B cell (primary cell): Measurements from ENCODE around the gene RCAN3. TPM values are rescaled to one million over a fixed set of nuclear protein-coding genes. Genes with fewer than 3 reads are reported as not detected.

Experiments used
- ATAC-seq: fragments of 200-7000 bp; cut with Tn5 transposase; one replicate; pipeline ENCODE4 v1.10.0; 2021; ENCODE audit warnings: low read depth, mild to moderate bottlenecking, moderate number of reproducible peaks, moderate library complexity
- CTCF ChIA-PET: fragments of 350-600 bp; sonication (Branson Sonifier 250); formaldehyde crosslinking; loops from one replicate; lab custom pipeline; 2021; ENCODE audit warnings: antibody characterized with exemption, inconsistent platforms; lab: Charles Lee
- POLR2A ChIA-PET: fragments of 350-600 bp; sonication (Branson Sonifier 250); formaldehyde crosslinking; loops from one replicate; lab custom pipeline; 2021; ENCODE audit warnings: antibody characterized with exemption; lab: Charles Lee
- DNase-seq: peaks from one replicate; pipeline ENCODE4 v3.0.0; 2013
- H2AFZ ChIP-seq: 2 replicates; pipeline ENCODE4 v1.6.1; 2012; ENCODE audit warnings: mild to moderate bottlenecking, low read depth, low read length; ENCODE audit not compliant: insufficient read depth, poor library complexity, severe bottlenecking
- H3K27ac ChIP-seq, 2 donors: 1 replicate in 1 of 2; 2 replicates in 1 of 2; pipeline ENCODE4 v1.5.1; 2012 to 2013; ENCODE audit warnings: low read length in 2 of 2, mild to moderate bottlenecking in 2 of 2, moderate library complexity in 1 of 2
- H3K27me3 ChIP-seq, 4 experiments: fragments of 200-600 bp in 1 of 4; sonication (generic) in 1 of 4; replicated peaks in 1 of 4; 1 replicate in 2 of 4; 2 replicates in 2 of 4; pipeline versions ENCODE4 v1.6.1 to v1.7.0; 2013 to 2016; ENCODE audit warnings: low read length in 3 of 4, mild to moderate bottlenecking in 2 of 4, mixed read lengths in 1 of 4, moderate library complexity in 1 of 4; ENCODE audit not compliant: insufficient read depth in 4 of 4, control insufficient read depth in 3 of 4; ENCODE audit errors: control extremely low read depth in 1 of 4
- H3K36me3 ChIP-seq, 2 experiments: replicated peaks in 1 of 2; 1 replicate in 1 of 2; 2 replicates in 1 of 2; pipeline versions ENCODE4 v1.6.1 to v1.7.1; 2013; ENCODE audit warnings: low read length in 1 of 2; ENCODE audit not compliant: insufficient read depth in 2 of 2, control insufficient read depth in 1 of 2; ENCODE audit errors: control extremely low read depth in 1 of 2, extremely low read depth in 1 of 2
- H3K4me1 ChIP-seq, 2 donors: fragments of 200-600 bp in 1 of 2; sonication (generic) in 1 of 2; 1 replicate in 1 of 2; 2 replicates in 1 of 2; pipeline versions ENCODE4 v1.5.1 to v1.6.1; 2013 to 2017; ENCODE audit warnings: low read length in 2 of 2; ENCODE audit not compliant: control insufficient read depth in 2 of 2, insufficient read depth in 2 of 2
- H3K4me2 ChIP-seq: replicated peaks from 2 replicates; pipeline ENCODE3; 2012; ENCODE audit warnings: mild to moderate bottlenecking, low read depth, low read length; ENCODE audit not compliant: poor library complexity, severe bottlenecking
- H3K4me3 ChIP-seq, 5 experiments: fragments of 200-600 bp in 1 of 5; sonication (generic) in 1 of 5; 1 replicate in 3 of 5; 2 replicates in 2 of 5; pipeline versions ENCODE4 v1.5.1 to v1.7.0; 2011 to 2016; ENCODE audit warnings: low read length in 4 of 5, mild to moderate bottlenecking in 4 of 5, low read depth in 2 of 5, control low read depth in 1 of 5, moderate library complexity in 1 of 5; ENCODE audit not compliant: insufficient read depth in 1 of 5; ENCODE audit errors: control extremely low read depth in 1 of 5, extremely low read depth in 1 of 5
- H3K79me2 ChIP-seq: fragments of 200-600 bp; sonication (generic); one replicate; pipeline ENCODE4 v1.6.0; 2016; ENCODE audit warnings: low read length; ENCODE audit not compliant: control insufficient read depth, insufficient read depth
- H3K9ac ChIP-seq: fragments of 200-600 bp; sonication (generic); 2 replicates; pipeline ENCODE4 v1.6.1; 2017; ENCODE audit warnings: mild to moderate bottlenecking, low read length, moderate library complexity
- H3K9me3 ChIP-seq, 3 donors: one replicate each; pipeline versions ENCODE4 v1.6.1 to v1.7.1; 2013; ENCODE audit warnings: low read length in 2 of 3; ENCODE audit not compliant: control insufficient read depth in 2 of 3, insufficient read depth in 1 of 3; ENCODE audit errors: control extremely low read depth in 1 of 3
- H4K20me1 ChIP-seq: 2 replicates; pipeline ENCODE4 v1.6.0; 2012; ENCODE audit warnings: mild to moderate bottlenecking, low read length; ENCODE audit not compliant: insufficient read depth, control insufficient read depth, poor library complexity, severe bottlenecking
- H3K27ac Mint-ChIP-seq: one replicate; pipeline ENCODE4 v1.8.0; 2021; ENCODE audit warnings: mixed read lengths
- H3K27me3 Mint-ChIP-seq: one replicate; pipeline ENCODE4 v1.8.0; 2021; ENCODE audit warnings: mixed read lengths
- H3K4me1 Mint-ChIP-seq: one replicate; pipeline ENCODE4 v1.8.0; 2021; ENCODE audit warnings: mixed read lengths
- H3K4me3 Mint-ChIP-seq: one replicate; pipeline ENCODE4 v1.8.0; 2021; ENCODE audit warnings: mixed read lengths
- H3K9me3 Mint-ChIP-seq: one replicate; pipeline ENCODE4 v1.8.0; 2022; ENCODE audit warnings: mixed read lengths; ENCODE audit not compliant: insufficient read depth
- CTCF ChIP-seq: fragments of 200-600 bp; IDR thresholded peaks from one replicate; pipeline ENCODE4 v1.8.0; 2022; ENCODE audit warnings: antibody characterized with exemption, mild to moderate bottlenecking
- EZH2 ChIP-seq: IDR thresholded peaks from 2 replicates; pipeline ENCODE4 v1.6.1; 2012; ENCODE audit warnings: borderline replicate concordance, low read depth, mild to moderate bottlenecking, moderate library complexity, low read length; ENCODE audit not compliant: insufficient read depth, poor library complexity, severe bottlenecking
- WGBS: methylation state at CpG from one replicate; pipeline ENCODE4 v1.1.5; 2013; ENCODE audit warnings: missing lambda C conversion rate; ENCODE audit not compliant: insufficient coverage; 5-methylcytosine and 5-hydroxymethylcytosine counted together
- intact Hi-C: fragments of 100-400 bp; cut with micrococcal nuclease; formaldehyde crosslinking; loops from one replicate; pipeline ENCODE4 v1.10.0; 2022
- polyA plus RNA-seq: library from polyadenylated mRNA; depleted of rRNA; stranded (reverse); fragments of >200 nt; gene quantifications from 2 replicates; pipeline ENCODE4 v1.2.3, GENCODE V29; 2012
- total RNA-seq, 2 donors: library from RNA; stranded (reverse); fragments of 120-200 nt in 1 of 2; gene quantifications; 1 replicate in 1 of 2; 2 replicates in 1 of 2; pipeline versions ENCODE4 v1.2.3 to v1.2.4, GENCODE V29; 2013 to 2022

Gene RCAN3
- total and polyA plus RNA-seq, 2 donors (not counting 1 experiment from before 2014, with no cell fraction given), result 19.3 to 37.3 TPM

GRCh38 chr1:24454673-24455072, 48.0 kb upstream of the RCAN3 start:
- TF ChIP-seq EZH2, result no peak
- no peak for TF ChIP-seq CTCF
- no peak for ATAC-seq
- Histone ChIP-seq H3K79me2 (no peaks in the 10 kb centered on the region), H2AFZ (no peak overlapping the region), H3K27me3 (no peaks in the 10 kb centered on the region), H3K4me3 (no peak overlapping the region), H3K4me2 (no peak overlapping the region), H3K4me1 (no peaks in the 10 kb centered on the region), H4K20me1 (no peaks in the 10 kb centered on the region), H3K27ac (no peak overlapping the region), H3K9me3 (no peaks in the 10 kb centered on the region), H3K9ac (no peak overlapping the region), H3K36me3 (peaks cover 12 to 87% of the 10 kb centered on the region in 2 experiments)
- no peak overlapping the region for H3K27ac Mint-ChIP-seq
- no peak for DNase-seq
- H3K4me1 Mint-ChIP-seq, result no peaks in the 10 kb centered on the region
- CTCF ChIA-PET, result interaction anchor here (1.5 kb wide), 1 partner anchor 12 kb away, joined by 3 read pairs; no protein-coding TSS in a partner anchor
- no peaks in the 10 kb centered on the region for H3K27me3 Mint-ChIP-seq
- intact Hi-C loops, result no loop called here
- 94% methylated on average over 4 of the region's 5 CpGs for WGBS
- POLR2A ChIA-PET, result no interaction called here
- no peaks in the 10 kb centered on the region for H3K9me3 Mint-ChIP-seq
- no peak overlapping the region for H3K4me3 Mint-ChIP-seq

- CTCF ChIA-PET, result no interaction called here
- ATAC-seq, result no peak
- H3K4me3 Mint-ChIP-seq, result no peak overlapping the region
- H3K36me3 ChIP-seq, result peaks cover 9 to 87% of the 10 kb centered on the region in 2 experiments
- no peaks in the 10 kb centered on the region for H3K4me1 ChIP-seq
- no peak overlapping the region for H3K4me2 ChIP-seq
- no peak overlapping the region for H3K27ac ChIP-seq
- H4K20me1 ChIP-seq, result no peaks in the 10 kb centered on the region
- POLR2A ChIA-PET, result no interaction called here
- no peaks in the 10 kb centered on the region for H3K4me1 Mint-ChIP-seq
- no peaks in the 10 kb centered on the region for H3K79me2 ChIP-seq
- no peak overlapping the region for H3K9ac ChIP-seq
- H3K27ac Mint-ChIP-seq, result no peak overlapping the region
- no peaks in the 10 kb centered on the region for H3K9me3 Mint-ChIP-seq
- TF ChIP-seq CTCF (no peak), EZH2 (no peak)
- no peak overlapping the region for H3K4me3 ChIP-seq
- DNase-seq, result no peak
- intact Hi-C loops, result no loop called here
- no CpG with 5 or more reads among the region's 5 CpGs for WGBS
- H3K27me3 Mint-ChIP-seq, result no peaks in the 10 kb centered on the region
- no peaks in the 10 kb centered on the region for H3K27me3 ChIP-seq
- H2AFZ ChIP-seq, result no peak overlapping the region
- H3K9me3 ChIP-seq, result no peaks in the 10 kb centered on the region
These were observed 47.4 kb upstream of the RCAN3 start for GRCh38 chr1:24455272-24455671.
